ENCODE measurements around the gene CLEC12A. TPM values are rescaled to one million over a fixed set of nuclear protein-coding genes. Genes with fewer than 3 reads are reported as not detected.

Gene CLEC12A
- total RNA-seq = not detected
- 1 to 10 TPM in 1 of 4 donors, under 1 TPM in 1, not detected in 2; 0.27 to 1.0 TPM for polyA plus RNA-seq

DNA sequence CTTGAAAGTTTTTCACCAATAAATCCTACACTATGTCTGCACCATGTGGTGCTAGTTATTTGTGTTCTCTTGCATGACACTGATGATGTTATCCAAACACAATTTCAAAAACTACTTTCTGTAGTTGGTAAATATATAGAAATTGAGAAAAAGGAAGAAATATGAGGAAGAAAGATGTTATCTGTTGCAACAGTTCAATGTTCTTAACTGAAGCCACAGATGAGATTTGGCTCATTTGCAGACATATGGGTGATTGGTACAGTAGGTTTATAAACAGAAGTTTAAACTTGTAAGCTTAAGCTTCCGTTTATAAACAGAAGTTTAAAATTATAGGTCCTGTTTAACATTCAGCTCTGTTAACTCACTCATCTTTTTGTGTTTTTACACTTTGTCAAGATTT lies at the start of gene CLEC12A:
Gene CLEC12A (plus strand): TSS at position 229 of the 400 bp plus-strand sequence. CDS start 188 bp downstream, outside the sequence.
- H3K4me3 Mint-ChIP-seq = no peak within 1 kb of the TSS
- H3K4me1 ChIP-seq (ENCODE audit: control insufficient read depth, insufficient read depth, low read length, poor library complexity, severe bottlenecking) = no peaks in the 10 kb centered on the region
- H3K36me3 ChIP-seq (ENCODE audit: control insufficient read depth, insufficient read depth, low read length) = no peaks in the 10 kb centered on the region
- no peaks in the 10 kb centered on the region for H3K36me3 Mint-ChIP-seq
- peaks cover 0 to 3% of the 10 kb centered on the region in 2 experiments for H3K9me3 ChIP-seq (ENCODE audit: control insufficient read depth in 2 of 2, low read length in 2 of 2)
- no peaks in the 10 kb centered on the region for H3K4me1 Mint-ChIP-seq
- no peak within 1 kb of the TSS for H3K27ac Mint-ChIP-seq
- peaks cover 0 to 6% (median 0%) of the 10 kb centered on the region in 7 donors for H3K9me3 Mint-ChIP-seq
- peaks cover 11% of the 10 kb centered on the region for H3K27me3 ChIP-seq (ENCODE audit: control insufficient read depth, insufficient read depth, low read length)
- H3K27ac ChIP-seq (ENCODE audit: insufficient read depth, low read length, poor library complexity, severe bottlenecking) = no peak within 1 kb of the TSS
- peaks cover 31% of the 10 kb centered on the region for H3K27me3 Mint-ChIP-seq
- no peak within 1 kb of the TSS for H3K4me3 ChIP-seq (ENCODE audit: low read depth, low read length)
- DNase-seq (no peak), ATAC-seq (ENCODE audit: low read depth in 2 of 2) (no peak)

DNA sequence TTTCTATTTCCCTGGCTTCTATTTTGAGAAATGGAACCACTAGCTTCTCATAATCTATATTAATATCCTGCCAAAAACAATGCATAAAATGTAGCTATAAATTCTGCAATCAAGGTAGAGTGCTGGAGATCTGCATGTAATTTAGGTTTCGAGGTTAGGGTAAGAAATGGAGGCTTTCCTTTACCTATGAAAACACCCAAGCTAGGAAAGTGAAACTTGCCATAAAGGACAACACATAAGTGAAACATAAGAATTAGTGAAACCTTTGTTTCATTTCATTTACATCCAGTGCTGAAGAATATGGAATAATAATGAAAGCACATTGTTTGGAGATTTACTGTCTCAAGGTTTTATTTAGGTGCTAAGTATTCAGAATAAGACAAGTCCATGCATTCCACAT lies 48.8 kb upstream of the CLEC12A start:
- Mint-ChIP-seq H3K27ac (no peak overlapping the region), H3K4me3 (no peak overlapping the region), H3K9me3 (peaks cover 0 to 4% (median 0%) of the 10 kb centered on the region in 7 donors), H3K4me1 (peaks cover 0 to 5% (median 4%) of the 10 kb centered on the region in 4 donors), H3K36me3 (no peaks in the 10 kb centered on the region), H3K27me3 (peaks cover 42% of the 10 kb centered on the region)
- Histone ChIP-seq H3K9me3 (ENCODE audit: control insufficient read depth in 2 of 2, low read length in 2 of 2) (no peaks in the 10 kb centered on the region), H3K4me3 (ENCODE audit: low read depth, low read length) (no peak overlapping the region), H3K27me3 (ENCODE audit: control insufficient read depth, insufficient read depth, low read length) (peaks cover 5% of the 10 kb centered on the region), H3K4me1 (ENCODE audit: control insufficient read depth, insufficient read depth, low read length, poor library complexity, severe bottlenecking) (peaks cover 3% of the 10 kb centered on the region), H3K36me3 (ENCODE audit: control insufficient read depth, insufficient read depth, low read length) (no peaks in the 10 kb centered on the region), H3K27ac (ENCODE audit: insufficient read depth, low read length, poor library complexity, severe bottlenecking) (no peak overlapping the region)
- ATAC-seq (ENCODE audit: low read depth in 2 of 2) = no peak
- no peak for DNase-seq

DNA sequence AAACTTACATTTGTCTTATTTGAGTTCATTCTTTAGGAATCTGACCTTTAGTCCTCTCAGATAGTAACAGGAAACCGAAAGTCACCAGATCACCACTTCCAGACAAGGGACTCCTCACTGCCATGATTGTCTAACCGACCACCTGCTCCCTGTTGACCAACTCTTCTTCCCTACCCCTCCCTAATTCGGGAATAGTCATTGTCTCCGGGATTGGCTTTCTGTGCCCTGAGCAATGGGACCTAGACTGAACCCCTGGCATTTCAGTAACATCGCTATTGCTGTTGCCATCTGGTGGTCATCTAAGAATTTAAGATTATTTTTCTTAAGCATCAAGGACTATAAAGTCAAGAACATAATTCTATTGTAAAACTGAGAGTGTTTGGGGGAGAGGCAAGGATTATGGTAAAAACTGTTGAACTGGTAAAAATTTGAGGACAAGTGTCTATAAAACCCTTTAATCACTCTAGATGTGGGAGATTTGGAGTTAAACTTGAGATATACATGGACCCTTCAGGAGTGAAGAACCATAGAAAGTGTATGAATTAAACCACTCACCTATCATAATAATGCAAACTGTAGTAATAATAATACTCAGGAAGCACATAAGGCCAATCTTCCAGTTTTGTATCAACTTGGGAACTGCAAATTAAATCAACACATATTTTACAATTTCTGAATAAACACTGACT lies 45.4 kb upstream of the CLEC12A start:
- no peak overlapping the region for H3K27ac ChIP-seq (ENCODE audit: insufficient read depth, low read length, poor library complexity, severe bottlenecking)
- Mint-ChIP-seq H3K4me3 (peak overlapping the region in 3 of 4 donors; percentile 11 to 79 (median 78)), H3K4me1 (peaks cover 0 to 5% (median 4%) of the 10 kb centered on the region in 4 donors), H3K36me3 (no peaks in the 10 kb centered on the region), H3K9me3 (peaks cover 0 to 2% (median 0%) of the 10 kb centered on the region in 7 donors), H3K27ac (peak overlapping the region in 1 of 3 donors; percentile 3), H3K27me3 (peaks cover 38% of the 10 kb centered on the region)
- H3K9me3 ChIP-seq (ENCODE audit: control insufficient read depth in 2 of 2, low read length in 2 of 2) = no peaks in the 10 kb centered on the region
- H3K4me3 ChIP-seq (ENCODE audit: low read depth, low read length) = peak overlapping the region; percentile 71
- peaks cover 9% of the 10 kb centered on the region for H3K27me3 ChIP-seq (ENCODE audit: control insufficient read depth, insufficient read depth, low read length)
- no peaks in the 10 kb centered on the region for H3K36me3 ChIP-seq (ENCODE audit: control insufficient read depth, insufficient read depth, low read length)
- DNase-seq = peak in 2 of 3 donors; percentile 52 to 54
- peaks cover 3% of the 10 kb centered on the region for H3K4me1 ChIP-seq (ENCODE audit: control insufficient read depth, insufficient read depth, low read length, poor library complexity, severe bottlenecking)
- peak in 1 of 2 donors; percentile 34 for ATAC-seq (ENCODE audit: low read depth in 2 of 2)

DNA sequence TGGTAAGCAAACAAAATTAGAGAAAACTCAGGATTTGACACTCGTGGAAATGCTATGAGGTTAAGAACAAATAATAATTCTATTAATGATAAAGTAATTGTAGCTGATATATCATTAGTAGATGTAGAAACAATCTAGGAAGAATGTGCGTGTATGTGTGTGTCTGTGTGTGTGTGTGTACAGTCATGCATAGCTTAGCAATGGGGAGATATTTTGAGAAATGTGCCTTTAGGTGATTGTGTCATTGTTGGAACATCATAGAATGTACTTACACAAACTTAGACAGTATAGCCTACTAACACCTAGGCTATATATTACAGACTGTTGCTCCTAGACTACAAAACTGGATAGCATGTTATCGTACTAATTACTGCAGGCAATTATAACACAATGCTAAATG lies 44.3 kb upstream of the CLEC12A start:
- no peaks in the 10 kb centered on the region for H3K36me3 ChIP-seq (ENCODE audit: control insufficient read depth, insufficient read depth, low read length)
- Mint-ChIP-seq H3K27ac (no peak overlapping the region), H3K4me1 (peaks cover 0 to 5% (median 4%) of the 10 kb centered on the region in 4 donors), H3K9me3 (peaks cover 0 to 2% (median 0%) of the 10 kb centered on the region in 7 donors), H3K27me3 (peaks cover 40% of the 10 kb centered on the region), H3K4me3 (no peak overlapping the region), H3K36me3 (no peaks in the 10 kb centered on the region)
- H3K4me1 ChIP-seq (ENCODE audit: control insufficient read depth, insufficient read depth, low read length, poor library complexity, severe bottlenecking) = peaks cover 3% of the 10 kb centered on the region
- no peaks in the 10 kb centered on the region for H3K9me3 ChIP-seq (ENCODE audit: control insufficient read depth in 2 of 2, low read length in 2 of 2)
- ATAC-seq (ENCODE audit: low read depth in 2 of 2) = no peak
- no peak overlapping the region for H3K4me3 ChIP-seq (ENCODE audit: low read depth, low read length)
- DNase-seq = no peak
- no peak overlapping the region for H3K27ac ChIP-seq (ENCODE audit: insufficient read depth, low read length, poor library complexity, severe bottlenecking)
- peaks cover 16% of the 10 kb centered on the region for H3K27me3 ChIP-seq (ENCODE audit: control insufficient read depth, insufficient read depth, low read length)

DNA sequence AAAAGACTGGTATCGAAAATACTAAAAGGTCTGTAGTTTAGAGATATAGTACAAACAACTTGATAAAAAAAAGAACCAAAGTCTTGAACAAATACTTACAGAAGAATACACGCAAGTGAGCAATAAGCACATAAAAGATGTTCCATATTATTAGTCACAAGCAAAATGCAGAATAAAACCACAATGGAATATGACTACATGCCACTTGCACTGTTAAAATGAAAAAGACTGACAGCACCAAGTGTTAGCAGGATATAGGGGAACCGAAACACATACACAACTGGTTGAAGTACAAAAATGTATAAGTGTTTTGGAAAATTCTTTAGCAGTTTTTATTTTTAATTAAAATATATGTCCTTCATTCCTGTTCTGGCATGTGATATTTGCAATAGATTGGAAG lies 42.6 kb upstream of the CLEC12A start:
- no peak overlapping the region for H3K27ac Mint-ChIP-seq
- no peak overlapping the region for H3K4me3 ChIP-seq (ENCODE audit: low read depth, low read length)
- no peak for ATAC-seq (ENCODE audit: low read depth in 2 of 2)
- H3K27ac ChIP-seq (ENCODE audit: insufficient read depth, low read length, poor library complexity, severe bottlenecking) = no peak overlapping the region
- no peak overlapping the region for H3K4me3 Mint-ChIP-seq
- H3K27me3 ChIP-seq (ENCODE audit: control insufficient read depth, insufficient read depth, low read length) = peaks cover 16% of the 10 kb centered on the region
- DNase-seq = no peak
- peaks cover 44% of the 10 kb centered on the region for H3K27me3 Mint-ChIP-seq
- H3K36me3 Mint-ChIP-seq = no peaks in the 10 kb centered on the region
- no peaks in the 10 kb centered on the region for H3K9me3 ChIP-seq (ENCODE audit: control insufficient read depth in 2 of 2, low read length in 2 of 2)
- H3K4me1 ChIP-seq (ENCODE audit: control insufficient read depth, insufficient read depth, low read length, poor library complexity, severe bottlenecking) = peaks cover 3% of the 10 kb centered on the region
- H3K4me1 Mint-ChIP-seq = peaks cover 0 to 5% (median 4%) of the 10 kb centered on the region in 4 donors
- H3K9me3 Mint-ChIP-seq = no peaks in the 10 kb centered on the region
- no peaks in the 10 kb centered on the region for H3K36me3 ChIP-seq (ENCODE audit: control insufficient read depth, insufficient read depth, low read length)

DNA sequence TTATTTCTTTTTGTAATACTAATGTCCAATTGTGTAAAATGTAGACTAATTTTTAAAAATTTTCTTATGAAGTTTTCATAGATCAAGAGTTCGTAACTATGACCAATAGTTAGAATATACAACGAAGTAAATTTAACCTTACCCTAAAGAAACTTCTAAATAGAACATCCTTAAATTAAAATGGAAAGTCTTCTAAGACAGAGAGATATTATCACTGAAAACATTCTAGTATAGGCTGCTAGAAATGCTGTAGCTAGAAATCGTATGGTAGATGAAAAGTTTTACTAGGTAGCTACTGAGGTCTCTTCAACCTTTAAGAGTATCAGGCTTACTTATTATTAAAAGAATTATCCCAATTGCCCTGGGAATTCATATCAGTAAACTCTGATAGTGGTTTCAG lies 40.0 kb upstream of the CLEC12A start:
- no peaks in the 10 kb centered on the region for H3K36me3 ChIP-seq (ENCODE audit: control insufficient read depth, insufficient read depth, low read length)
- no peaks in the 10 kb centered on the region for H3K4me1 Mint-ChIP-seq
- DNase-seq (no peak), ATAC-seq (ENCODE audit: low read depth in 2 of 2) (no peak)
- H3K27ac ChIP-seq (ENCODE audit: insufficient read depth, low read length, poor library complexity, severe bottlenecking) = no peak overlapping the region
- H3K27ac Mint-ChIP-seq = no peak overlapping the region
- peaks cover 18% of the 10 kb centered on the region for H3K27me3 ChIP-seq (ENCODE audit: control insufficient read depth, insufficient read depth, low read length)
- H3K9me3 Mint-ChIP-seq = no peaks in the 10 kb centered on the region
- no peaks in the 10 kb centered on the region for H3K36me3 Mint-ChIP-seq
- H3K9me3 ChIP-seq (ENCODE audit: control insufficient read depth in 2 of 2, low read length in 2 of 2) = no peaks in the 10 kb centered on the region
- no peaks in the 10 kb centered on the region for H3K4me1 ChIP-seq (ENCODE audit: control insufficient read depth, insufficient read depth, low read length, poor library complexity, severe bottlenecking)
- H3K27me3 Mint-ChIP-seq = peaks cover 55% of the 10 kb centered on the region
- no peak overlapping the region for H3K4me3 ChIP-seq (ENCODE audit: low read depth, low read length)
- H3K4me3 Mint-ChIP-seq = no peak overlapping the region

DNA sequence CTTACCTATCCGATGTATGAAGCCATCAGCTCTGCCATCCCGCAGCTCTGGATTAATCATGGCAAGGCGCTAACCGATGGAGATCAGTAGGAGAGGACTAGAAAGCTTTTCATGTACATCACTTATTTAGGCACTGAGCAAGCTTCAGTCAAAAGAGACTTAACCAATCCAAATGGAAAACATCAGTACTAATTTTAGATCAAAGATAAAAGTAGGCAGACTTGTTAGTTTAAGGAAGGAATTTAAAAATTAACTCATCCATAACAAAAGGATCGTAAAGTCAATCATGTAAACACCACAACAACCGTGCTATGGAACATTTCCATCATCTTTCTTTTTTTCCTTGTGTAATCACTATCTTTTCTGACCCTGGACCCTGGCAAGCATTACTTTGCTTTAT lies 38.9 kb upstream of the CLEC12A start, which contains the start of gene CLEC2A:
Gene CLEC2A (minus strand): TSS at position 101 of the 400 bp plus-strand sequence. CDS start 41 bp downstream, at position 60.
- Histone ChIP-seq H3K4me3 (ENCODE audit: low read depth, low read length) (no peak within 1 kb of the TSS), H3K36me3 (ENCODE audit: control insufficient read depth, insufficient read depth, low read length) (no peaks in the 10 kb centered on the region), H3K9me3 (ENCODE audit: control insufficient read depth in 2 of 2, low read length in 2 of 2) (no peaks in the 10 kb centered on the region), H3K4me1 (ENCODE audit: control insufficient read depth, insufficient read depth, low read length, poor library complexity, severe bottlenecking) (no peaks in the 10 kb centered on the region), H3K27ac (ENCODE audit: insufficient read depth, low read length, poor library complexity, severe bottlenecking) (no peak within 1 kb of the TSS), H3K27me3 (ENCODE audit: control insufficient read depth, insufficient read depth, low read length) (peaks cover 19% of the 10 kb centered on the region)
- Mint-ChIP-seq H3K4me1 (no peaks in the 10 kb centered on the region), H3K9me3 (no peaks in the 10 kb centered on the region), H3K36me3 (no peaks in the 10 kb centered on the region), H3K27ac (peak within 1 kb of the TSS in 1 of 3 donors; percentile 66), H3K27me3 (peaks cover 51% of the 10 kb centered on the region), H3K4me3 (no peak within 1 kb of the TSS)
- ATAC-seq (ENCODE audit: low read depth in 2 of 2) (no peak), DNase-seq (no peak)

DNA sequence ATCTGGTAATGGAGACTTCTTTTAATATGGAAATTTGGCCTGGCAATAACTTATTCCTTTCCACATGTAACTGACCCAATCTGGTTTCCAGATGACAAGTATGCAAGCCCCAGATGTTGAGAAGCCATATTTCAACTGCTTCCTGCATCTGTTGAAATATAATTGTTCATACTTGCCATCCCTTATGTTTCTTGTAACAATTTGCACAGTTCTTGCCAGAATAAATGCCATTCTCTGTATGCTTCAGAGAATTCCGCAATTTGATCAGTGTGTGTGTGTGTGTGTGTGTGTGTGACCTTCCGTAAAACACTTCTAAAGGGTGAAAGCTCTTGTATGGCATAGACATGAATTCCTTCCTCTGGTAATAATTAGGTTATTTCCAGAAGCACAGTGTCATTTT lies 37.3 kb upstream of the CLEC12A start:
- Mint-ChIP-seq H3K27ac (no peak overlapping the region), H3K36me3 (no peaks in the 10 kb centered on the region), H3K4me1 (no peaks in the 10 kb centered on the region), H3K27me3 (peaks cover 47% of the 10 kb centered on the region), H3K9me3 (no peaks in the 10 kb centered on the region), H3K4me3 (no peak overlapping the region)
- Histone ChIP-seq H3K9me3 (ENCODE audit: control insufficient read depth in 2 of 2, low read length in 2 of 2) (no peaks in the 10 kb centered on the region), H3K4me3 (ENCODE audit: low read depth, low read length) (no peak overlapping the region), H3K4me1 (ENCODE audit: control insufficient read depth, insufficient read depth, low read length, poor library complexity, severe bottlenecking) (no peaks in the 10 kb centered on the region), H3K27me3 (ENCODE audit: control insufficient read depth, insufficient read depth, low read length) (peaks cover 21% of the 10 kb centered on the region), H3K27ac (ENCODE audit: insufficient read depth, low read length, poor library complexity, severe bottlenecking) (no peak overlapping the region), H3K36me3 (ENCODE audit: control insufficient read depth, insufficient read depth, low read length) (no peaks in the 10 kb centered on the region)
- DNase-seq (no peak), ATAC-seq (ENCODE audit: low read depth in 2 of 2) (no peak)
